IMR-90 (cell line): ENCODE data around the gene CD244. TPM values are rescaled to one million over a fixed set of nuclear protein-coding genes. Genes with fewer than 3 reads are reported as not detected.

Experiments
- ATAC-seq: fragments of 200-7000 bp; cut with Tn5 transposase; 2 replicates; pipeline ENCODE4 v1.9.1; 2020; ENCODE audit warnings: low read depth, mild to moderate bottlenecking, moderate library complexity
- BruUV-seq: library from RNA; stranded (reverse); fragments of 400-500 nt; replicated peaks from 2 replicates; lab custom pipeline; 2021; lab: Mats Ljungman, UMichigan
- CTCF ChIA-PET: fragments of 300-600 bp; formaldehyde crosslinking; extraction: SDS; loops from one replicate; lab custom pipeline; 2021; ENCODE audit warnings: antibody characterized with exemption; lab: Yijun Ruan, JAX
- POLR2A ChIA-PET: fragments of 300-600 bp; sonication (Branson Sonifier 250); formaldehyde crosslinking; loops from one replicate; lab custom pipeline; 2022; ENCODE audit warnings: antibody characterized with exemption; ENCODE audit not compliant: unreplicated experiment; lab: Charles Lee
- DNase-seq: peaks from one replicate; pipeline ENCODE4 v3.0.0; 2013
- H2AFZ ChIP-seq: replicated peaks from 2 replicates; pipeline ENCODE3; 2013; ENCODE audit warnings: low read length, mild to moderate bottlenecking; ENCODE audit not compliant: poor library complexity
- H2AK5ac ChIP-seq: 2 replicates; pipeline ENCODE4 v1.6.1; 2013; ENCODE audit warnings: low read depth, low read length, inconsistent platforms
- H2AK9ac ChIP-seq: replicated peaks from 2 replicates; pipeline ENCODE3; 2013; ENCODE audit warnings: mild to moderate bottlenecking, low read depth, low read length, moderate library complexity; ENCODE audit not compliant: poor library complexity
- H2BK120ac ChIP-seq: 2 replicates; pipeline ENCODE4 v1.6.1; 2013; ENCODE audit warnings: low read depth, low read length, inconsistent platforms
- H2BK15ac ChIP-seq: 3 replicates; pipeline ENCODE4 v1.6.1; 2013; ENCODE audit warnings: low read depth, low read length, inconsistent platforms
- H2BK20ac ChIP-seq: 2 replicates; pipeline ENCODE4 v1.6.1; 2013; ENCODE audit warnings: low read depth, mild to moderate bottlenecking, inconsistent platforms, low read length, moderate library complexity
- H2BK5ac ChIP-seq: 2 replicates; pipeline ENCODE4 v1.6.1; 2013; ENCODE audit warnings: mild to moderate bottlenecking, low read depth, low read length, inconsistent platforms; ENCODE audit not compliant: poor library complexity, severe bottlenecking
- H3K14ac ChIP-seq: replicated peaks from 2 replicates; pipeline ENCODE4 v1.6.1; 2013; ENCODE audit warnings: low read depth, low read length, inconsistent platforms
- H3K18ac ChIP-seq: 2 replicates; pipeline ENCODE4 v1.6.1; 2013; ENCODE audit warnings: low read depth, low read length, control low read depth
- H3K23ac ChIP-seq: 2 replicates; pipeline ENCODE4 v1.6.1; 2013; ENCODE audit warnings: low read depth, low read length, inconsistent platforms
- H3K27ac ChIP-seq: 2 replicates; pipeline ENCODE4 v1.5.1; 2013; ENCODE audit warnings: mild to moderate bottlenecking, control low read depth, low read length; ENCODE audit not compliant: insufficient read depth
- H3K27me3 ChIP-seq: 2 replicates; pipeline ENCODE4 v1.6.1; 2013; ENCODE audit warnings: low read length; ENCODE audit not compliant: control insufficient read depth, insufficient read depth
- H3K36me3 ChIP-seq: 2 replicates; pipeline ENCODE4 v1.6.1; 2013; ENCODE audit warnings: low read length, mixed read lengths; ENCODE audit not compliant: control insufficient read depth, insufficient read depth
- H3K4ac ChIP-seq: 2 replicates; pipeline ENCODE4 v1.6.1; 2013; ENCODE audit warnings: low read depth, low read length, inconsistent platforms
- H3K4me1 ChIP-seq: 2 replicates; pipeline ENCODE4 v1.6.1; 2013; ENCODE audit warnings: low read length, mixed read lengths; ENCODE audit not compliant: control insufficient read depth, insufficient read depth
- H3K4me2 ChIP-seq: 2 replicates; pipeline ENCODE4 v1.6.1; 2013; ENCODE audit warnings: low read depth, mild to moderate bottlenecking, control low read depth, low read length, moderate library complexity
- H3K4me3 ChIP-seq: 2 replicates; pipeline ENCODE4 v1.5.1; 2013; ENCODE audit warnings: low read depth, mild to moderate bottlenecking, control low read depth, low read length, moderate library complexity; ENCODE audit not compliant: insufficient read depth
- H3K56ac ChIP-seq: 2 replicates; pipeline ENCODE4 v1.6.1; 2013; ENCODE audit warnings: low read length, inconsistent platforms; ENCODE audit not compliant: insufficient read depth; ENCODE audit errors: extremely low read depth
- H3K79me1 ChIP-seq, 2 experiments: 2 replicates each; pipeline ENCODE4 v1.6.1; 2013; ENCODE audit warnings: low read length in 2 of 2, inconsistent platforms in 1 of 2, low read depth in 1 of 2
- H3K9ac ChIP-seq: 2 replicates; pipeline ENCODE4 v1.6.1; 2013; ENCODE audit warnings: low read depth, low read length, control low read depth
- H3K9me1 ChIP-seq: 2 replicates; pipeline ENCODE4 v1.6.1; 2013; ENCODE audit warnings: low read length, inconsistent platforms; ENCODE audit not compliant: insufficient read depth
- H3K9me3 ChIP-seq: 2 replicates; pipeline ENCODE4 v1.6.1; 2013; ENCODE audit warnings: low read length; ENCODE audit not compliant: control insufficient read depth, insufficient read depth
- H4K20me1 ChIP-seq: 2 replicates; pipeline ENCODE4 v1.6.1; 2013; ENCODE audit warnings: low read length, inconsistent platforms; ENCODE audit not compliant: insufficient read depth
- H4K5ac ChIP-seq: 2 replicates; pipeline ENCODE4 v1.6.1; 2013; ENCODE audit warnings: mild to moderate bottlenecking, low read depth, low read length, control low read depth
- H4K8ac ChIP-seq, 2 experiments: 2 replicates each; pipeline ENCODE4 v1.6.1; 2013; ENCODE audit warnings: low read depth in 2 of 2, low read length in 2 of 2, control low read depth in 1 of 2, inconsistent platforms in 1 of 2
- H4K91ac ChIP-seq: 2 replicates; pipeline ENCODE4 v1.6.1; 2013; ENCODE audit warnings: low read depth, low read length, inconsistent platforms; ENCODE audit not compliant: insufficient read depth
- BHLHE40 ChIP-seq: fragments of 150-350 bp; IDR thresholded peaks from 2 replicates; pipeline ENCODE4 v1.6.1; 2016; ENCODE audit warnings: mild to moderate bottlenecking, low read depth, low read length
- CEBPB ChIP-seq: IDR thresholded peaks from 2 replicates; pipeline ENCODE4 v1.6.1; 2012; ENCODE audit warnings: low read depth, low read length, improper control_type of control experiment
- CHD1 ChIP-seq: IDR thresholded peaks from 2 replicates; pipeline ENCODE4 v1.6.1; 2012; ENCODE audit warnings: low read depth, low read length, improper control_type of control experiment
- FOS ChIP-seq: fragments of 150-350 bp; IDR thresholded peaks from 2 replicates; pipeline ENCODE4 v1.6.1; 2016; ENCODE audit warnings: low read depth, low read length
- MAFK ChIP-seq: IDR thresholded peaks from 2 replicates; pipeline ENCODE4 v1.6.1; 2012; ENCODE audit warnings: low read depth, low read length, improper control_type of control experiment
- MAZ ChIP-seq: IDR thresholded peaks from 2 replicates; pipeline ENCODE4 v1.6.1; 2012; ENCODE audit warnings: low read depth, mild to moderate bottlenecking, low read length, improper control_type of control experiment, moderate library complexity, borderline replicate concordance
- MXI1 ChIP-seq: IDR thresholded peaks from 2 replicates; pipeline ENCODE4 v1.6.1; 2012; ENCODE audit warnings: low read depth, mild to moderate bottlenecking, low read length, moderate library complexity, borderline replicate concordance
- NFE2L2 ChIP-seq: fragments of 150-350 bp; IDR thresholded peaks from 2 replicates; pipeline ENCODE4 v1.6.1; 2016; ENCODE audit warnings: low read depth, mild to moderate bottlenecking, low read length
- POLR2A ChIP-seq: IDR thresholded peaks from 2 replicates; pipeline ENCODE4 v1.6.1; 2012; ENCODE audit warnings: mild to moderate bottlenecking, low read depth, low read length
- RAD21 ChIP-seq: IDR thresholded peaks from 2 replicates; pipeline ENCODE4 v1.6.1; 2012; ENCODE audit warnings: low read length, improper control_type of control experiment
- RCOR1 ChIP-seq: IDR thresholded peaks from 2 replicates; pipeline ENCODE4 v1.6.1; 2012; ENCODE audit warnings: mild to moderate bottlenecking, low read length, improper control_type of control experiment; ENCODE audit not compliant: insufficient replicate concordance
- RFX5 ChIP-seq: IDR thresholded peaks from 2 replicates; pipeline ENCODE4 v1.8.0; 2012; ENCODE audit warnings: low read depth, mild to moderate bottlenecking, low read length, moderate library complexity
- SMC3 ChIP-seq: fragments of 150-350 bp; IDR thresholded peaks from 2 replicates; pipeline ENCODE4 v1.6.1; 2016; ENCODE audit warnings: low read depth, mild to moderate bottlenecking, antibody characterized with exemption, low read length, moderate library complexity
- WGBS, 2 experiments: methylation state at CpG; one replicate each; pipeline versions ENCODE4 v1.1.5 to v1.1.7; 2013; ENCODE audit warnings: missing lambda C conversion rate in 2 of 2; ENCODE audit not compliant: insufficient read length in 1 of 2; ENCODE audit errors: extremely low coverage in 2 of 2; 5-methylcytosine and 5-hydroxymethylcytosine counted together
- dilution Hi-C: fragments of 300-500 bp; cut with HindIII; formaldehyde crosslinking; loops from one replicate; pipeline ENCODE4 v1.14.3; 2018; ENCODE audit warnings: low sequenced_read_pairs; ENCODE audit not compliant: unreplicated experiment
- in situ Hi-C: fragments of 300-500 bp; cut with MboI; formaldehyde crosslinking; loops from 3 replicates; pipeline ENCODE4 v1.14.3; 2019; ENCODE audit warnings: low sequenced_read_pairs, inconsistent platforms, mixed read lengths
- intact Hi-C: fragments of 100-400 bp; cut with micrococcal nuclease; formaldehyde crosslinking; loops from 2 replicates; pipeline ENCODE4 v1.10.0; 2022
- polyA plus RNA-seq, 3 experiments: library from polyadenylated mRNA; depleted of rRNA; stranded (reverse); fragments of >200 nt; gene quantifications; 2 replicates each; pipeline ENCODE4 v1.2.3, GENCODE V29; 2012; ENCODE audit warnings: low replicate concordance in 1 of 3
- total RNA-seq: library from RNA; depleted of rRNA; stranded (reverse); fragments of >200 nt; gene quantifications from 2 replicates; pipeline ENCODE4 v1.2.3, GENCODE V29; 2012
- TF ChIP-seq, protein P1 (sequence below): fragments of 150-350 bp; IDR thresholded peaks from 2 replicates; pipeline ENCODE4 v1.6.1; 2016; ENCODE audit warnings: low read depth, mild to moderate bottlenecking, low read length, moderate library complexity, borderline replicate concordance
- TF ChIP-seq, protein P2 (sequence below): fragments of 150-350 bp; IDR thresholded peaks from 2 replicates; pipeline ENCODE4 v1.6.1; 2017; ENCODE audit warnings: mild to moderate bottlenecking, antibody characterized with exemption, low read length, low read depth
- TF ChIP-seq, protein P3 (sequence below): conservative IDR thresholded peaks from 2 replicates; pipeline ENCODE4 v1.5.1; 2012; ENCODE audit warnings: mild to moderate bottlenecking, low read depth, low read length, improper control_type of control experiment

CD244 gene
- total and polyA plus RNA-seq, 2 of the 4 experiments (the other 2 are of a cell fraction), result not detected

DNA sequence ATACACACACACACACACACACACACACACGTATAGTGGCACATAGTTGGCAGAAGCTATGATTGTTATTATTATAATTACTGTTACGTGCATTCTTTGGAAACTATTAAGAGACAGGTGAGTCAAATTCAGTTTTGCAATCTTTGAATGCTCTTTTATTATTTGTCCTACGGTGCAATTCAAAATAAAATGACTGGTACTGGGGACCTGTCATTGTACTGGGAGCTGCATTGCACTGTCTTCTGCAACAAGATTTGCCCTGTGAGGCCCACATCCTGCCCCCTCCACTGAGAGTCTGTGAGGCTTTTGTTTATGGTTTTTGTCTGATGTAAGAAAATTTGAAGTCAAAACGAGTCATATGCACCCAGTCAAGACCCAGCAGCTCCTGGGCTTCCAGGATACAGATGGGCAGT lies 64.8 kb downstream of the CD244 start:
- no peak overlapping the region for H4K91ac ChIP-seq
- no peak overlapping the region for H3K9ac ChIP-seq
- no peak overlapping the region for H2BK5ac ChIP-seq
- no peak overlapping the region for H4K8ac ChIP-seq
- CTCF ChIA-PET, result no interaction called here
- no peaks in the 10 kb centered on the region for H3K27me3 ChIP-seq
- no peak overlapping the region for H3K27ac ChIP-seq
- H2AK9ac ChIP-seq, result no peak overlapping the region
- H3K18ac ChIP-seq, result no peak overlapping the region
- dilution Hi-C loops (no loop called here), intact Hi-C loops (no loop called here), in situ Hi-C loops (no loop called here)
- H2BK15ac ChIP-seq, result no peak overlapping the region
- H3K36me3 ChIP-seq, result no peaks in the 10 kb centered on the region
- ATAC-seq (no peak), DNase-seq (no peak)
- POLR2A ChIA-PET, result no interaction called here
- H3K4ac ChIP-seq, result no peak overlapping the region
- no peaks in the 10 kb centered on the region for H3K9me1 ChIP-seq
- H3K14ac ChIP-seq, result no peak overlapping the region
- no peak overlapping the region for H4K5ac ChIP-seq
- H3K4me3 ChIP-seq, result no peak overlapping the region
- no TSS peak for BruUV-seq
- no peak overlapping the region for H2AK5ac ChIP-seq
- H2BK120ac ChIP-seq, result no peak overlapping the region
- no peaks in the 10 kb centered on the region for H4K20me1 ChIP-seq
- H3K4me2 ChIP-seq, result no peak overlapping the region
- no peak overlapping the region for H2AFZ ChIP-seq
- H2BK20ac ChIP-seq, result no peak overlapping the region
- H3K56ac ChIP-seq, result no peak overlapping the region
- no CpG with 5 or more reads among the region's 4 CpGs for WGBS, 2 experiments
- H3K9me3 ChIP-seq, result no peaks in the 10 kb centered on the region
- H3K23ac ChIP-seq, result no peak overlapping the region
- H3K79me1 ChIP-seq, result no peaks in the 10 kb centered on the region
- TF ChIP-seq RFX5 (no peak), RAD21 (no peak), SMC3 (no peak), RCOR1 (no peak), BHLHE40 (no peak), MXI1 (no peak), FOS (no peak), CEBPB (no peak), CHD1 (no peak), NFE2L2 (no peak), POLR2A (no peak), MAZ (no peak), MAFK (no peak)
- TF ChIP-seq, protein P1, sequence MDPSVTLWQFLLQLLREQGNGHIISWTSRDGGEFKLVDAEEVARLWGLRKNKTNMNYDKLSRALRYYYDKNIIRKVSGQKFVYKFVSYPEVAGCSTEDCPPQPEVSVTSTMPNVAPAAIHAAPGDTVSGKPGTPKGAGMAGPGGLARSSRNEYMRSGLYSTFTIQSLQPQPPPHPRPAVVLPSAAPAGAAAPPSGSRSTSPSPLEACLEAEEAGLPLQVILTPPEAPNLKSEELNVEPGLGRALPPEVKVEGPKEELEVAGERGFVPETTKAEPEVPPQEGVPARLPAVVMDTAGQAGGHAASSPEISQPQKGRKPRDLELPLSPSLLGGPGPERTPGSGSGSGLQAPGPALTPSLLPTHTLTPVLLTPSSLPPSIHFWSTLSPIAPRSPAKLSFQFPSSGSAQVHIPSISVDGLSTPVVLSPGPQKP, result no peak
- TF ChIP-seq, protein P2, sequence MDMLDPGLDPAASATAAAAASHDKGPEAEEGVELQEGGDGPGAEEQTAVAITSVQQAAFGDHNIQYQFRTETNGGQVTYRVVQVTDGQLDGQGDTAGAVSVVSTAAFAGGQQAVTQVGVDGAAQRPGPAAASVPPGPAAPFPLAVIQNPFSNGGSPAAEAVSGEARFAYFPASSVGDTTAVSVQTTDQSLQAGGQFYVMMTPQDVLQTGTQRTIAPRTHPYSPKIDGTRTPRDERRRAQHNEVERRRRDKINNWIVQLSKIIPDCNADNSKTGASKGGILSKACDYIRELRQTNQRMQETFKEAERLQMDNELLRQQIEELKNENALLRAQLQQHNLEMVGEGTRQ, result no peak
- TF ChIP-seq, protein P3, sequence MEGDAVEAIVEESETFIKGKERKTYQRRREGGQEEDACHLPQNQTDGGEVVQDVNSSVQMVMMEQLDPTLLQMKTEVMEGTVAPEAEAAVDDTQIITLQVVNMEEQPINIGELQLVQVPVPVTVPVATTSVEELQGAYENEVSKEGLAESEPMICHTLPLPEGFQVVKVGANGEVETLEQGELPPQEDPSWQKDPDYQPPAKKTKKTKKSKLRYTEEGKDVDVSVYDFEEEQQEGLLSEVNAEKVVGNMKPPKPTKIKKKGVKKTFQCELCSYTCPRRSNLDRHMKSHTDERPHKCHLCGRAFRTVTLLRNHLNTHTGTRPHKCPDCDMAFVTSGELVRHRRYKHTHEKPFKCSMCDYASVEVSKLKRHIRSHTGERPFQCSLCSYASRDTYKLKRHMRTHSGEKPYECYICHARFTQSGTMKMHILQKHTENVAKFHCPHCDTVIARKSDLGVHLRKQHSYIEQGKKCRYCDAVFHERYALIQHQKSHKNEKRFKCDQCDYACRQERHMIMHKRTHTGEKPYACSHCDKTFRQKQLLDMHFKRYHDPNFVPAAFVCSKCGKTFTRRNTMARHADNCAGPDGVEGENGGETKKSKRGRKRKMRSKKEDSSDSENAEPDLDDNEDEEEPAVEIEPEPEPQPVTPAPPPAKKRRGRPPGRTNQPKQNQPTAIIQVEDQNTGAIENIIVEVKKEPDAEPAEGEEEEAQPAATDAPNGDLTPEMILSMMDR, result no peak
- no peaks in the 10 kb centered on the region for H3K4me1 ChIP-seq
